Type B pancreatic cell (in vitro differentiated cells): ENCODE results near the gene BTG1. TPM values are rescaled to one million over a fixed set of nuclear protein-coding genes. Genes with fewer than 3 reads are reported as not detected.

Source experiments
- DNase-seq: peaks from one replicate; pipeline ENCODE4 v3.0.0; 2021; ENCODE audit warnings: mixed read lengths; ENCODE audit not compliant: unreplicated experiment; ENCODE audit errors: extremely low spot score
- H3K27ac Mint-ChIP-seq: 2 replicates; pipeline ENCODE4 v1.8.0; 2021; ENCODE audit warnings: mild to moderate bottlenecking, mixed read lengths
- H3K27me3 Mint-ChIP-seq: 2 replicates; pipeline ENCODE4 v1.8.0; 2021; ENCODE audit warnings: mixed read lengths
- H3K36me3 Mint-ChIP-seq: 2 replicates; pipeline ENCODE4 v1.8.0; 2021; ENCODE audit warnings: mixed read lengths
- H3K4me1 Mint-ChIP-seq: one replicate; pipeline ENCODE4 v1.8.0; 2021; ENCODE audit warnings: mixed read lengths; ENCODE audit not compliant: unreplicated experiment
- H3K4me3 Mint-ChIP-seq: 2 replicates; pipeline ENCODE4 v1.8.0; 2021; ENCODE audit warnings: mild to moderate bottlenecking, mixed read lengths
- H3K9me3 Mint-ChIP-seq: 2 replicates; pipeline ENCODE4 v1.8.0; 2021; ENCODE audit warnings: mixed read lengths
- CTCF ChIP-seq: fragments of 200-600 bp; sonication (generic); conservative IDR thresholded peaks from 2 replicates; pipeline ENCODE4 v1.5.0; 2021; ENCODE audit warnings: antibody characterized with exemption, mild to moderate bottlenecking
- total RNA-seq: library from RNA; stranded (reverse); gene quantifications from 2 replicates; pipeline ENCODE4 v1.2.1, GENCODE V29; 2021; ENCODE audit warnings: low replicate concordance

Gene BTG1
- total RNA-seq, 1 donor from 2014 or later: 116 TPM

GRCh38 chr12:92133171-92133570 is 12.5 kb downstream of the BTG1 start:
- H3K27me3 Mint-ChIP-seq: no peaks in the 10 kb centered on the region
- no peak for TF ChIP-seq CTCF
- H3K36me3 Mint-ChIP-seq: peaks cover 31% of the 10 kb centered on the region
- H3K9me3 Mint-ChIP-seq: peaks cover 5% of the 10 kb centered on the region
- no peak for DNase-seq
- H3K4me1 Mint-ChIP-seq: peaks cover 61% of the 10 kb centered on the region
- no peak overlapping the region for H3K4me3 Mint-ChIP-seq
- no peak overlapping the region for H3K27ac Mint-ChIP-seq

- Mint-ChIP-seq H3K27ac (no peak overlapping the region), H3K4me1 (peaks cover 52% of the 10 kb centered on the region), H3K36me3 (peaks cover 27% of the 10 kb centered on the region), H3K4me3 (no peak overlapping the region), H3K9me3 (peaks cover 5% of the 10 kb centered on the region), H3K27me3 (no peaks in the 10 kb centered on the region)
- no peak for TF ChIP-seq CTCF
- DNase-seq: no peak
Observed at GRCh38 chr12:92132288-92132687, 13.4 kb downstream of the BTG1 start.

GRCh38 chr12:92130999-92131398 is 14.6 kb downstream of the BTG1 start:
- DNase-seq: no peak
- no peak overlapping the region for H3K4me3 Mint-ChIP-seq
- no peak overlapping the region for H3K27ac Mint-ChIP-seq

GRCh38 chr12:92129609-92130008 is 16.0 kb downstream of the BTG1 start:
- no peaks in the 10 kb centered on the region for H3K27me3 Mint-ChIP-seq
- no peak for DNase-seq
- H3K9me3 Mint-ChIP-seq: no peaks in the 10 kb centered on the region
- H3K27ac Mint-ChIP-seq: no peak overlapping the region
- H3K4me3 Mint-ChIP-seq: no peak overlapping the region
- H3K36me3 Mint-ChIP-seq: peaks cover 26% of the 10 kb centered on the region
- H3K4me1 Mint-ChIP-seq: peaks cover 35% of the 10 kb centered on the region
- TF ChIP-seq CTCF: no peak

More at GRCh38 chr12:92130999-92131398, 14.6 kb downstream of the BTG1 start:
- peaks cover 22% of the 10 kb centered on the region for H3K36me3 Mint-ChIP-seq
- H3K4me1 Mint-ChIP-seq: peaks cover 44% of the 10 kb centered on the region
- H3K9me3 Mint-ChIP-seq: no peaks in the 10 kb centered on the region
- H3K27me3 Mint-ChIP-seq: no peaks in the 10 kb centered on the region
- TF ChIP-seq CTCF: no peak

GRCh38 chr12:92128612-92129011 is 17.0 kb downstream of the BTG1 start:
- no peak for DNase-seq
- TF ChIP-seq CTCF: no peak
- Mint-ChIP-seq H3K27me3 (no peaks in the 10 kb centered on the region), H3K27ac (no peak overlapping the region), H3K9me3 (no peaks in the 10 kb centered on the region), H3K4me1 (peaks cover 25% of the 10 kb centered on the region), H3K4me3 (no peak overlapping the region), H3K36me3 (peaks cover 26% of the 10 kb centered on the region)

- Mint-ChIP-seq H3K27me3 (no peaks in the 10 kb centered on the region), H3K9me3 (peaks cover 7% of the 10 kb centered on the region), H3K27ac (no peak overlapping the region), H3K36me3 (peaks cover 23% of the 10 kb centered on the region), H3K4me1 (peaks cover 5% of the 10 kb centered on the region), H3K4me3 (no peak overlapping the region)
- TF ChIP-seq CTCF: no peak
- no peak for DNase-seq
Observed at GRCh38 chr12:92124689-92125029, 21.0 kb downstream of the BTG1 start.
